GF-D8 (cell line): ENCODE data around the gene MUS81.
A peak's percentile ranks its signal among the peaks of the same experiment; 100 is the strongest.
"Not testable (repeated sequence)": the region's sequence is repeated elsewhere in the genome, so short reads cannot be mapped to it uniquely, and the experiment has no call there.

ENCODE experiments used
- DNase-seq: peaks from one replicate; lab custom pipeline; 2025; lab: John Stamatoyannopoulos, UW

MUS81 gene

DNA sequence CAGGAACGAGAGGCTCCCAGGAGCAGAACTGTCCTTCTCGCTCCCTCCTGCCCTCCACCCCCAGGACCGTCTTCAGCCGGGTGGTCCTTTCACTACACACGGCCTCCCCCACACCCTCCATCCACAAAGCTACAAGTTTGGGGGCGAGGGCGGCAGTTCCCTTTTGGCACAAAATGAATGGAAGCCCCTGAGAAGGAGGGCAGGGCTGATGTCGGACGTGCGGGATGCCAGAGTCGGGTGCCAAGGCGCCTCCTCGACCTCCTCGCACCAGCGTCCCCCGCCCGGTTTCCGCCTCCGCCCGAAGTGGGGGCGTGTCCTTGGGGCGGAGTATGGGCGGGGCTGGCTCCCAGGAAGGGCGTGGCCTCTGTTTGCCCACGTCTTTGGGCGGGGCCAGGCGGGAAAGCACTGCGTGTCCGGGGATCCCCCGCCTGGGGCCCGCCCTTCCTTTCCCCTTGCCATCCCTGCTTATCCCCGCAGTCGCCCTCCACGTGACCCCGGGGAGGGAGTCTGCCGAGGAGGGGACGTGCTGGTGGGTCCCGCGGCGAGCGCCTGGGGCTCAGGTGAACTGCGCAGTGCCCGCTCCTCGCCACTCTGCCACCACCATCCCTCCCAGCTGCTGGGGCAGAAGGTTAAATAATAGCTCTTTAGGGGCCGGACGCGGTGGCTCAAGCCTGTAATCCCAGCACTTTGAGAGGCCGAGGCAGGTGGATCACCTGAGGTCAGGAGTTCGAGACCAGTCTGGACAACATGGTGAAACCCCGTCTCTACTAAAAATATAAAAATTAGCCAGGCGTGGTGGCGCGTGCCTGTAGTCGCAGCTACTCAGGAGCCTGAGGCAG, 13.3 kb downstream of the MUS81 start:
- DNase-seq: peak; percentile 73

DNA sequence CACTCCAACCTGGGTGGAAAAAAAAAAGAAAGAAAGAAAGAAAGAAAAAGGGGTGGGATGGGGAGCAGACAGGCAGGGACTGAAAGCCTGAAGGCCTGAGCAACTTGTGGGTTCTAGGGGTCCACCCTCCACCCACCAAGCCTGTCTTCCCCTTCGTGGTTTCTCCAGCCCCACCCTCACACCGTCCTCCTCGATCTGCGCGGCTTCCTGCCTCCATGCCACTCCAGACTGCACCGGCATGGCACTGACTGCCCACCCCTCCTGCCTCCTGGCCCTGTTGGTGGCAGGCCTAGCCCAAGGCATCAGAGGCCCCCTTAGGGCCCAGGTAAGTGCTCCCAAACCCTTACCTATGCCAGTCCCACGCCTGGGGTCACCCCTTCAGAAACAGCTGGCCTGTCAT, 19.4 kb downstream of the MUS81 start, which contains the start of gene CTSW:
Gene CTSW, plus strand, starts transcription at position 221 of the 400 bp plus-strand sequence. Its CDS starts 18 bp downstream, at position 239.
- no peak for DNase-seq

DNA sequence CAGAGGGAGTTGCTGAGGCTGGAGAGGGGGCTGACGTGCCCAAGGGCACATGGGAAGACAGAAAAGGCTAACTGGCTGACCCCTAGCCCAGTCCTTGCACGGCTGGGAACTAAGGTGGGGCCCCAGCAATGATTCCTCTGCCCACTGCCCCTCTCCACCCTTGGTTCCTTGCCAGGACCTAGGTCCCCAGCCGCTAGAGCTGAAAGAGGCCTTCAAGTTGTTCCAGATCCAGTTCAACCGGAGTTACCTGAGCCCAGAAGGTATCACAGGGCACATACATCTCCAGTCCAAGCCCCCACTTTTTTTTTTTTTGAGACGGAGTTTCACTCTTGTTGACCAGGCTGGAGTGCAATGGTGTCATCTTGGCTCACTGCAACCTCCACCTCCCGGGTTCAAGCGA, 19.8 kb downstream of the MUS81 start:
- no peak for DNase-seq

DNA sequence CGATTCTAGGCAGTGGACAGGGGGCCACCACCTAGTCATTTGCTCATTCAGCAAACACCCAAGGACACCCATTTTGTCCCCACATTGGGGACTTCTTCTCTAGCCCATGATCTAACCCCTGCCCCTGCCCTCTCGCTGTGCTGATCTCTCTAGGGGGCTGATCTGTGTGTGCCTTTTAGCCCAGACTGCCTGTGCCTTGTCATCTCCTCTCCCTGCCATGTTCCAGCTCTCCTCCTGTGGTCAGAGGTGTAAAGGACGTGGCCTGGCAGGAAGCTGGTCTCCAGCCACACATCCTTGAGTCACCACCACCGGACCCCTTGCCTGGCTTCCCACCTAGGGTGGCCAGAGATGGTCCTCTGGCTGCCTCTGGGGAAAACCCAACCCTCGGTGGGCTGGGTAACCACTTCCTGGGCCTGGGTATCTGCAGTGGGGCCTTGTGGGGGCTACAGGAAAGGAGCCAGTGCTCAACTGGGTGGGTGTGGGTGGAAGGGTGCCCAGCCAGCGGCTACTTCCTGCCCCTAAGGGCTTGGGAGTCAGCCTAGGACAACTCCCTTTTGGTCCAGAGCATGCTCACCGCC, 20.7 kb downstream of the MUS81 start:
- no peak for DNase-seq

DNA sequence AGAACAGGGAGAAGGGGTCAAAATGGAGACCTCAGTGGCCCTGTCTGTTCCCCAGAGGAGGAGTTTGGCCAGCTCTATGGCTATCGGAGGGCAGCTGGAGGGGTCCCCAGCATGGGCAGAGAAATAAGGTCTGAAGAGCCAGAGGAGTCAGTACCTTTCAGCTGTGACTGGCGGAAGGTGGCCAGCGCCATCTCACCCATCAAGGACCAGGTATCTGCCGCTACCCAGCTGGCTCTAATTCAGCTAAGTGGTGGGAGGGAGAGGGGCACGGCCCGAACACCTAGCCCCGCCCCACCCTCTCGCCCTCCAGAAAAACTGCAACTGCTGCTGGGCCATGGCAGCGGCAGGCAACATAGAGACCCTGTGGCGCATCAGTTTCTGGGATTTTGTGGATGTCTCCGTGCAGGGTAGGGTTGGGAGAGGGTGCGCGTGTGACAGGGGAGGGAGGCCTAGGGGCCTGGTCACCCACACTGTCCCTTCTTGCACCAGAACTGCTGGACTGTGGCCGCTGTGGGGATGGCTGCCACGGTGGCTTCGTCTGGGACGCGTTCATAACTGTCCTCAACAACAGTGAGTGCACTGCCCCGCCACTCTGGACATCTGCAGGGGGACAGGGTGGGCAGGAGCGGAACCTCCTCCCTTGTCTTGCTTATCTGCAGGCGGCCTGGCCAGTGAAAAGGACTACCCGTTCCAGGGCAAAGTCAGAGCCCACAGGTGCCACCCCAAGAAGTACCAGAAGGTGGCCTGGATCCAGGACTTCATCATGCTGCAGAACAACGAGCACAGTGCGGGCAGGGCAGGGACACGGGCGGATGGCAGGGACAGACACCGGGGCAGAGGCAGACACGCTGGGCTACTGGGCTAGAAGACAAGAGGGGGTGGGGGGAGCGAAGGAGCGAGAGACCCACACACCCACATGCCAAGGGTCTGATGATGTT, 22.2 kb downstream of the MUS81 start:
- no peak for DNase-seq

DNA sequence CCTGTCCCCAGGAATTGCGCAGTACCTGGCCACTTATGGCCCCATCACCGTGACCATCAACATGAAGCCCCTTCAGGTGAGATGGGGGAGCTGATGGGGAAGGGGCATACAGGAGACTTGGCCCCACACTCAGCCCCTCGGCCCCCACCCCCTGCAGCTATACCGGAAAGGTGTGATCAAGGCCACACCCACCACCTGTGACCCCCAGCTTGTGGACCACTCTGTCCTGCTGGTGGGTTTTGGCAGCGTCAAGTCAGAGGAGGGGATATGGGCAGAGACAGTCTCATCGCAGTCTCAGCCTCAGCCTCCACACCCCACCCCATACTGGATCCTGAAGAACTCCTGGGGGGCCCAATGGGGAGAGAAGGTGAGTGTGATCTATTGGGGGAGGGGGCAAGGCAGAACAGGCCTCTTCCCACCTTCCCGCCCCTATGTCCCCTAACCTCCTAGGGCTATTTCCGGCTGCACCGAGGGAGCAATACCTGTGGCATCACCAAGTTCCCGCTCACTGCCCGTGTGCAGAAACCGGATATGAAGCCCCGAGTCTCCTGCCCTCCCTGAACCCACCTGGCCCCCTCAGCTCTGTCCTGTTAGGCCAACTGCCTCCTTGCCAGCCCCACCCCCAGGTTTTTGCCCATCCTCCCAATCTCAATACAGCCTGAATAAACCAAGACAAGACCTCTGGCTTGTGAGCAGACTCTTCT, 23.0 kb downstream of the MUS81 start:
- DNase-seq: no peak

DNA sequence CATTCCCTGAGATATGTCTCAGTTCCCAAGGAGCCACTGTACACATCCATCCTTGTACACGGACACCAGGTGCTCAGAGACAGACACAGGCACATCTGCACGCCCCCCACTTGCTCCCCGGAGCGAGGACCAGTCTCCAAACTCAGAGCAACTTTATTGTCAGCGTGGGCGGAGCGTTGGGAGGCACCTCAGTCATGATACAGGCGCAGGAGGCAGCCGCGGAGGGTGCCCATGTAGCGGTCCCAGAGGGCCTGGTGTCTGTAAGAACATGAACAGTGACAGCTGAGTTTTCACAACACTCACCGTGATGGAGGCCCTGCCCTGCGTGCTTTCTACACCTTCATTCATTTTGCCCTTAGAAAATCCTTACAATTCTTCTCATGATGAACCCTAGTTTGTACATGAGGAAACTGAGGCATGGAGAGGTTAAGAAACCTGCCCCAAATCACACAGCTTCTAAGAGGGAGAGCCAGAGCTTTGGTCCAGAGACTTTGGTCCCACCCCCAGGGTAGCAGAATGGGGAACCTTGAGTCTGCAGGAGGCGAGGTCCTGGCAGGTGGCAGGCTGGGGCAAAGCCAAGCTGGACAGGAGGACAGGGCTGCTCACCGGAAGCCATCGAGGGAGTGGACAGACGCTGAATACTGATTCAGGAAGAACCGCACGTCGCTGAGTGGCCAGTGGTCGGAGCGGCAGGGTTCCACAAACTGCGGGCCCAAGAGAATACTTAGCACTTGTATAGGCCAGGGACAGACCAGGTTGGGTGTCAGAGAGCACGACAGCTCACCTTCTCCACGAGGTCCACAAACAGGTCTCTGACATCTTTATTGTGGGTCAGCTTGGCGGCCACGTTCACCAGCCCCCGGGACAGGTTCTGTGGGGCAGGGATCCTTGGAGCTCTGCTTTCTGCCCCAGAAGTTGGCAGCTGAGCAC, 23.8 kb downstream of the MUS81 start:
- DNase-seq: no peak

DNA sequence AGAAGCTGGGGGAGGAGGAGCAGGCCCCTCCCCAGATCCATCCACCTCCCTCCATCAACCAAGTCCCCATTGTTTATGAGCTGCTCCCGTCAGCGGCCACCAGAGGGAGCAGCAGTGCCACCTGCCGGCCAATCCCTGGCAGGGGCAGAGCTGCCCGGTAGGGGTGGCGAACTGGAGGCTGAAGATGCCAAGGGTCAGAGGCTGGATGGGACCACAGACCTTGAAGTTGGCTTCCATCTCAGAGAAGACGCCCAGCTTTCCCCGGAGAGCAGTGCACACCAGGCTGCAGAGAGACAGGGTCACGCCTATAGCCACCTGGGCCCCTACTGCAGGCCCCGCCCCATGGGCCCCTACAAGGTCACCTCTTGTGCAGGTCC, 24.5 kb downstream of the MUS81 start:
- DNase-seq: peak; percentile 14

DNA sequence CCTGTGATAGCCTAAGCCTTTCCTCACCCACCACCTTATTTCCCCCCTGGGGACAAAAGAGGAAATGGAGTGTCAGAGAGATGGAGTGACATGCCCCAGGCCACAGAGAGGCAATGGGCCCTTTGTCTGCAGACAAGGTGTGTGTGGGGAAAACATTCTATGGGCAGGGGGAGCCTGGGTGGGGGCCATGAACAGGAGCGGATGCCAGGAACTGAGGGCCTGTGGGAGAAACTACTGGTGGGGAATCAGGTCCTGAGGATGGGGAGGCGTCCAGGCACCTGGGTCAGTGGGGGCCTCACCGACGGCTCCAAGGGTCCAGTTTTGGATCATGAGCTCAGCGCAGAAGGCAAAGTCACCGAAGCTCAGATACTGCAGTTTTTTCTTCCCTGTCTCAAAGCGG, 25.0 kb downstream of the MUS81 start:
- DNase-seq: no peak

DNA sequence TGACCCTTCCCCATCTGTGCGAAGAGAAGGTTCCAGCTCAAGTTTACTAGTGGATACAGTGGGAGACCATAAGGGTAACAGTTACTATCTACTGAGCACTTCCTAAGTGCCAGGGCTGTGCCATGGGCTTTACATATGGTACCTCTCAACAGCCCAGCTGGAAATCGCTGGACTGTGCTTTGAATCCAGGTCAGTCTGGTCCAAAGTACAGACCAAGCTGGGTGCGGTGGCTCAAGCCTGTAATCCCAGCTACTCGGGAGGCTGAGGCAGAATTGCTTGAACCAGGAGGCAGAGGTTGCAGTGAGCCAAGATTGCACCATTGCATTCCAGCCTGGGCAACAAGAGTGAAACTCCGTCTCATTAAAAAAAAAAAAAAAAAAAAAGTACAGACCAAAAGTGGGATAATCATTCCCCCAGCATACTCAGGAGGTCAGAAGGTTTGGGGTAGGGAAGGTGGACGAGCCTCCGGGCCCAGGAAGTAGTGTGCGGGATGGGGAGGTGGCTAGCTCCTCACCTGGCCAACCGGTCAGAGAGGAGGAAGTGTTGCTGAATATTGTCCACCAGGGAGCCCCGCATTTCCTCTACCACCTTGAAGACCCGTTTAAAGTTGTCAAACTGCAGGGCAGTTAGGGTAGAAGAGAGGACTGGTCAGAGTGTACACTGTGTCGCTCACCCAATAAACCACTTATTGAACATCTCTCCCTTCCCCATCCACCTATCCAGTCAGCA, 25.7 kb downstream of the MUS81 start:
- no peak for DNase-seq

DNA sequence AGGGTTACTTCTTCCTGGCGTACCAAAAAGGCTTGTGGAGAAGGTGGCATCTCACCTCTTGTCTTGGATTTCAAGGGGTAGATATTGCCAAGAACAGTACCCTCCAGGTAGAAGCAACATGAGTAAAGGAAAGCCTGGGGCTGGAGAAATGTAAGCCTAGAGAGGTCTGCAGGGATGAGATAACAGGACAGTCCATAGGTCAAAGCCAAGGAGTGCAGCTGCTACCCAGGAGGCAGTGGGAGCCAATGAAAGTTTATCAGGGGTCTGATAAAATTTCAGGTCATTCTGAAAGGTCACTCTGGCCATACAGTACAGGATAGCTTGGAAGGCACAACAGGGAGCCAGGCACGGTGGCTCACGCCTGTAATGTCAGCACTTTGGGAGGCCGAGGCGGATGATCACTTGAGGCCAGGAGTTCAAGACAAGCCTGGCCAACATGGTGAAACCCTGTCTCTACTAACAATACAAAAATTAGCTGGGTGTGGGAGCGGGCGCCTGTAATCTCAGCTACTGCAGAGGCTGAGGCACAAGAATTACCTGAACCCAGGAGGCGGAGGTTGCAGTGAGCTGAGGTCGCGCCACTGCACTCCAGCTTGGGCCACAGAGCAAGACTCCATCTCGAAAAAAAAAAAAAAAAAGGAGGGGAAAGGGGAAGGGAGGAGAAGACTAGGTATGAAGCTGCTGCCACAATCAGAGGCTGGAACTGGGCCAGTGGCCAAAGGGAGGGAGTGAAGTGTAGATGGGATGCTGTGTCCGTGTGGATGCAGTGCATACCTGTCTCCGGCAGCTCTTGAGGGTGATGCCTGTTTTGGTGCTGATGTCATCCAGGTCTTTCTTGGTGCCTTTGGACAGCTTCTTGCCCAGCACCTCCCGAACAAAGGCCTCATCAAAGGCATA, 26.8 kb downstream of the MUS81 start:
- no peak for DNase-seq

DNA sequence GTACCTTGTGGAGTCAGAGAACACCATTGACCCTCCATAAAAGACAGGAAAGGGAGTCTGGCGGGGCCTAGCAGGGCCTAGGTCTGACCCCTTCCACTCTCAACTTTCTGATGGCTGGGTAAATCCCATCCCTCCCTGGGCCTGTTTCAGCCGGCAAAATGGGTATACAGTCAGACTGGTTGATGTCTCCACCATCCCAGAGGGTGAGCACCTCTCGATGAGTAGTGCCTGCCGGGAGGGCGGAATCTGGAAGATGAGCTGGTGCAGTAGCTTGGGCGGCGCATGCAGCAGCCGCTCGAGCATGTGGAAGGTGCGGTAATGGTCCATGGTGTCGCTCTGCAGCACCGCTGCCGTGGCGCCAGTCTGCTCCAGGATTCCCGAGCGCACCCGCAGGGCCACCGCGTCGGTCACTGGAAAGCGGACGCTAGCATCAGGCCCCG, 27.5 kb downstream of the MUS81 start:
- DNase-seq: no peak

DNA sequence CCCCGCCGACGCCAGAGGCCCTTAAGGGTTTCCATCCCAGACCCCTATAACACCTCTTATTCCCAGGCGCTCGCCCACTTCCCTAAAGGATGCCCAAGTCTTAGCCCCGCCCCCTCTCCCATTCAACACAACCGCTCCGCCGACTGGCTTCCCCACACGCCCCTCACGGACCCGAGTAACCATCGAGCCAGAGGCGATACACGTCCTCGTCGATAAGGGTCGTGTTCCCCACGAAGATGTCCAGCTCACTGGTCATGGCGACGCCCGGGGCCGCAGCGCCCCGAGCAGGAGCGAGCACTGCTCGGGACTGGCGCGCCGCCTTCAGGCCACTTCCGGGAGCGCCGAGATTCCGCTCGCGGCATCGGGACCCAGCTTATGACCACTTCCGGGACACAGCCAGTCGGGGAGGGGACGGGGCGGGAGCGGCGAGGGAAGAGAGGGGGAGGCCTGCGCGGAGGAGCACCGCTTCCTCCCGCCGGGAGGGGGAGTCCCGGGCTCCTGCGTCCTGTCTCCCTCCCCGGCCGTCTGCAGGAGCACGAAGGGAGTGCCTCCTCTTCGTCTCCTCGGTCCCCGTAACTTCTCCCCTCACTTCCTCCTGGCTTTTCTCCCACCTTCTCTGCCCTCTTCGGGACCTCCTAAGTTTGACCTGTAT, 28.1 kb downstream of the MUS81 start, which contains the start of gene FIBP:
Gene FIBP, minus strand, starts transcription at position 309 of the 652 bp plus-strand sequence. Its CDS starts 53 bp downstream, at position 256.
- peak; percentile 87 for DNase-seq

DNA sequence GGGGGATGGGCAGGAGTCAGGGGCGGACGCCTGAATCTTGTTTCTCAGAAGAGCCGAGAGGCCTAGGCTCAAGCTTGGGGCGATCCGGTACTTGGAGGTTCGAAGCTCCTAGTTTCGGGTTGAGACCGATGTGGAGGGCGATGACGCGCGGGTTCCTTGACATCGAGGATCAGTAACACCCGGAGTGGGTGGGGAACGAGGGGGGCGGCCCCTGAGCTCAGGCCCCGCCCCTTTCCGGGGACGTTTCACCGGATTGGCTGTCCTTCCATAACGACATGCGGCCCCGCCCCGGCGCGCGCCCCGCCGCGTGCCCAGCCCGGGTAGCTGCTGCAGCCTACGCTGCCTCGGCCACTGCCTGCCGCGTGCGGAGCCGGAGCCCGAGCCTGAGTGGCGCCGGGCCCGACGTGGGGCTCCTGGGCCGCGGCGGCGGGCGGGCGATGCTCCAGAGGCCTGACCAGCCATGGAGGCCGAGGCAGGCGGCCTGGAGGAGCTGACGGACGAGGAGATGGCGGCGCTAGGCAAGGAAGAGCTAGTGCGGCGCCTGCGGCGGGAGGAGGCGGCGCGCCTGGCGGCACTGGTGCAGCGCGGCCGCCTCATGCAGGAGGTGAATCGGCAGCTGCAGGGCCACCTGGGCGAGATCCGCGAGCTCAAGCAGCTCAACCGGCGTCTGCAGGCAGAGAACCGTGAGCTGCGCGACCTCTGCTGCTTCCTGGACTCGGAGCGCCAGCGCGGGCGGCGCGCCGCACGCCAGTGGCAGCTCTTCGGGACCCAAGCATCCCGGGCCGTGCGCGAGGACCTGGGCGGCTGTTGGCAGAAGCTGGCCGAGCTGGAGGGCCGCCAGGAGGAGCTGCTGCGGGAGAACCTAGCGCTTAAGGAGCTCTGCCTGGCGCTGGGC, 30.3 kb downstream of the MUS81 start, which contains the start of gene CCDC85B:
Gene CCDC85B, plus strand, starts transcription at position 350 of the 895 bp plus-strand sequence. Its CDS starts 111 bp downstream, at position 461.
- peak; percentile 90 for DNase-seq

DNA sequence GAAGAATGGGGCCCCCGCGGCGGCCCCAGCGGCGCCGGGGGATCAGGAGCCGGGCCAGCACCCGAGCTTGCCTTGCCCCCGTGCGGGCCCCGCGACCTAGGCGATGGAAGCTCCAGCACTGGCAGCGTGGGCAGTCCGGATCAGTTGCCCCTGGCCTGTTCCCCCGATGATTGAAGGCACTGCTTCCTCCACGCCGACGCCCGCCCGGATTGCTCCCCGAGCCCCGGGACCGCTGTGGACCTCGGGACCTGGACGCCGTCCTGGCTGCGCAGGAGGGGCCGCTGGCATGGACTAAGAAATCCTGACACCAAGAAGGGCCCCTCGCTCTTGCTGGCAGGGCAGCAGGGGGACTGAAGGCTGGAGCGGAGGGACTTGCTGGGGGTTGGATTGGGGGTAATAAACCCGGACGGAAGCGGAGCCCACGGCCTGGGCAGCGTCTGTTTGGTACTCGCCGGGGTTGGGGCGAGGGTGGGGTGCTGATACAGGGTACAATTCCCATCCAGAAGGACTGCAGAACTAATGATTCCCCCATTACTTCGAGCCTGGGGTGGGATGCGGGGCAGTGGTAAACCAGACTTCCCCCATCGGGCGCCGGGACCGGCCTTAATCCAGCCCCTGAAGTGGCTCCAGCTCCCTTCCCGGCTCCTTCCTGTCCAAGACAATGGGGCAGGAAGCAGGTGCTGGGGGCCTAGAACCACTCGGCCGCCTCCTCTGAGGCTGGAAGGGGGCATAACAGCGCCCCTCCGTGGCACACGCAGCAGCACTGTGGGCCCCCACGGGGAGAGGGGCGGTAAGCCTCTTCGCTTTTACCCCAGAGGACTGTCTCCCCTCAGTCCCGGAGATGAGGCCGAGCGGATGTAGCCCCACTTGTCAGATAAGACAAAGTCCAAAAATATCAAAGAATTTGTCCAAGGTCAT, 31.2 kb downstream of the MUS81 start:
- DNase-seq: no peak

DNA sequence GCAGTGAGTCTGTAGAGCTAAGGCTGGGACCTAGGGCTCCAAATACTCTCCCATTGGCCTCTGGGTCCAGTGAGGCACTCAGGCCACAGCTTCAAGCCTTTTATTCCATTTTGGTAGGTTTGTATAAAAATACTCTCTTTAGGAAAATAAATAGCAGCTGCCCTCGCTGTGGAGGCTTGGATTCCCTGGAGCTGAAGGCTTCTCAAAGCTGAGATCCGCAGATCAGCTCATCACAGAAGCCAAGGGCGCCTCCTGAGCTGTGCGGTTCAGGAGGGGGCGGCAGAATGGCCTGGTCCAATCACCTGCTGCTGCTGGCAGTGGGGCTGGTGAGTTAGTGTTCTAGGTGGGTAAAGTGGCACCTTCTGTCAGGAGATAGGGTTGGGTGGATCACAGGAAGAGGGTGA, 31.9 kb downstream of the MUS81 start:
- not testable (repeated sequence) for DNase-seq
